Measurements from ENCODE around the gene CACNA2D4. TPM values are rescaled to one million over a fixed set of nuclear protein-coding genes. Genes with fewer than 3 reads are reported as not detected.
A peak's percentile ranks its signal among the peaks of the same experiment; 100 is the strongest.

Gene CACNA2D4
- total and polyA plus RNA-seq, 4 donors, result 0.95 to 1.8 (median 1.7) TPM

- H3K9me3 ChIP-seq (ENCODE audit: control insufficient read depth, insufficient read depth, low read length), result no peaks in the 10 kb centered on the region
- H3K4me1 ChIP-seq (ENCODE audit: control insufficient read depth, insufficient read depth, low read length), result peaks cover 7% of the 10 kb centered on the region
- H3K4me3 ChIP-seq (ENCODE audit: low read depth, low read length), result no peak overlapping the region
- H3K27ac ChIP-seq (ENCODE audit: low read depth, low read length), result no peak overlapping the region
- 89% methylated on average over 14 of the region's 16 CpGs for WGBS (ENCODE audit: insufficient coverage)
- no peak for DNase-seq (ENCODE audit: low read depth in 4 of 6, low spot score in 6 of 6)
- H3K36me3 ChIP-seq (ENCODE audit: control insufficient read depth, insufficient read depth, low read length), result no peaks in the 10 kb centered on the region
- peaks cover 5% of the 10 kb centered on the region for H3K27me3 ChIP-seq (ENCODE audit: control insufficient read depth, insufficient read depth, low read length)
Measured at GRCh38 chr12:1863823-1864222, 54.6 kb downstream of the CACNA2D4 start.

- no peak overlapping the region for H3K27ac ChIP-seq (ENCODE audit: low read depth, low read length)
- H3K9me3 ChIP-seq (ENCODE audit: control insufficient read depth, insufficient read depth, low read length), result no peaks in the 10 kb centered on the region
- no peaks in the 10 kb centered on the region for H3K36me3 ChIP-seq (ENCODE audit: control insufficient read depth, insufficient read depth, low read length)
- peaks cover 5% of the 10 kb centered on the region for H3K27me3 ChIP-seq (ENCODE audit: control insufficient read depth, insufficient read depth, low read length)
- H3K4me1 ChIP-seq (ENCODE audit: control insufficient read depth, insufficient read depth, low read length), result peaks cover 7% of the 10 kb centered on the region
- H3K4me3 ChIP-seq (ENCODE audit: low read depth, low read length), result no peak overlapping the region
- DNase-seq (ENCODE audit: low read depth in 4 of 6, low spot score in 6 of 6), result no peak
Measured at GRCh38 chr12:1862973-1863372, 55.5 kb downstream of the CACNA2D4 start.

GRCh38 chr12:1859643-1860042, 58.8 kb downstream of the CACNA2D4 start:
- H3K9me3 ChIP-seq (ENCODE audit: control insufficient read depth, insufficient read depth, low read length), result peaks cover 13% of the 10 kb centered on the region
- 78% methylated on average over 7 of the region's 7 CpGs for WGBS (ENCODE audit: insufficient coverage)
- DNase-seq (ENCODE audit: low read depth in 4 of 6, low spot score in 6 of 6), result no peak
- H3K4me1 ChIP-seq (ENCODE audit: control insufficient read depth, insufficient read depth, low read length), result peaks cover 3% of the 10 kb centered on the region
- peaks cover 4% of the 10 kb centered on the region for H3K27me3 ChIP-seq (ENCODE audit: control insufficient read depth, insufficient read depth, low read length)
- H3K27ac ChIP-seq (ENCODE audit: low read depth, low read length), result no peak overlapping the region
- H3K36me3 ChIP-seq (ENCODE audit: control insufficient read depth, insufficient read depth, low read length), result no peaks in the 10 kb centered on the region
- no peak overlapping the region for H3K4me3 ChIP-seq (ENCODE audit: low read depth, low read length)

DNA sequence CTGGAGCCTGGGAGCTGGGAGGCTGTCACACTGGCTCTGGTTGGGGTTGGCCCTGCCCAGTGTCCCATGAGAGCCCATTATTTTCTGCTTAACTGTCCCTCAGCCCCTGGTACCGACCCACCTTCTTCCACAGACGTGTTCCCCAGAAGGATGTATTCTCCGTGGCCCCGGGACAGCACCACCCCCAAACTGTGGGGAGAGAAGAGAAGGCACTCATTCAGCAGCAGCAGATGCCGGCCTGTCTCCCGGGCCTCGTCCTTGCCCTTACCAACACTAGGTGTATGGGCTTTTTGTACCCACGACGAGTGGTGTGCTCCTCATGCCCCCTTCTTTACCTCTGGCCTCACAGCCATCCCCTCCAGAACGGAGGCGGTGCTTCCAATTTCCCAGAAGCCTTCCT, 60.0 kb downstream of the CACNA2D4 start:
- Histone ChIP-seq H3K27ac (ENCODE audit: low read depth, low read length) (no peak overlapping the region), H3K36me3 (ENCODE audit: control insufficient read depth, insufficient read depth, low read length) (no peaks in the 10 kb centered on the region), H3K4me1 (ENCODE audit: control insufficient read depth, insufficient read depth, low read length) (no peaks in the 10 kb centered on the region), H3K27me3 (ENCODE audit: control insufficient read depth, insufficient read depth, low read length) (no peaks in the 10 kb centered on the region), H3K9me3 (ENCODE audit: control insufficient read depth, insufficient read depth, low read length) (peaks cover 13% of the 10 kb centered on the region), H3K4me3 (ENCODE audit: low read depth, low read length) (no peak overlapping the region)
- 94% methylated on average over 7 of the region's 11 CpGs for WGBS (ENCODE audit: insufficient coverage)
- no peak for DNase-seq (ENCODE audit: low read depth in 4 of 6, low spot score in 6 of 6)

DNA sequence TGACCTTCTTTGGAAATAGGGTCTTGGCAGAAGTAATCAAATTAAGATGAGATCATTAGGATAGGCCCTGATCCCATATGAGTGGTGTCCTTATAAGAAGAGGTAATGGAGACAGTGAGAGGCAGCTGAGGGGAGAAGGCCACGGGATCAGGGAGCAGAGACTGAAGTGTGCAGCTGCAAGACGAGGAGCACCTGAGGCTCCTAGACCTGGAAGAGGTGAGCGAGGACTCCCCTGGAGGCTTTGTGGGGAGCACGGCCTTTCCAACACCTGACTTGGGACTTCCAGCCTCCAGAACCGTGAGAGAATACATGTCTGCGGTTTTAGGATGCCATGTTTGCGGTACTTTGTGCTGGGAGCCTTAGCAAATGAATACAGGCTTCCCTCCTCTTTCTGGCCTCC, 60.6 kb downstream of the CACNA2D4 start:
- Histone ChIP-seq H3K9me3 (ENCODE audit: control insufficient read depth, insufficient read depth, low read length) (peaks cover 13% of the 10 kb centered on the region), H3K36me3 (ENCODE audit: control insufficient read depth, insufficient read depth, low read length) (no peaks in the 10 kb centered on the region)
- 91% methylated on average over 7 of the region's 7 CpGs for WGBS (ENCODE audit: insufficient coverage)

DNA sequence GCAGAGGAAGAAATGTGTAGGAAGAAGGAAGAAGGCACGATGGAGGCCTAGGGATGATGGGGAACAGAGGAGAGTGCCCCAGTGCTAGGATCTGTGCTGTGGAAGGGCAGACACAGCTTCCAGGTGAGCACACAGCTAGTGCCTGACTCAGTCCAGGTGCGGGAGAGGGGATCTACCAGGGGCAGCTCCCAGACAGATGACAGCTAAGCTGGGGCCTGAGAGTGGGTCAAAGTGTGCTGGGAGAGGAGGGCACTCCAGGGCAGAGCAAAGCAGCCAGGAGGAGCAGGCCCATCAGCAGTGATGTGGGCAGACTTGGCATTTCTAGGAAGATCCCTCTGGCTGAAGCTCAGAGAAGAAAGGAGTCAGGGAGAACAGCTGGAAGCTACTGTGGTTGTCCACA, 61.4 kb downstream of the CACNA2D4 start:
- Histone ChIP-seq H3K4me3 (ENCODE audit: low read depth, low read length) (no peak overlapping the region), H3K27me3 (ENCODE audit: control insufficient read depth, insufficient read depth, low read length) (no peaks in the 10 kb centered on the region), H3K27ac (ENCODE audit: low read depth, low read length) (no peak overlapping the region), H3K36me3 (ENCODE audit: control insufficient read depth, insufficient read depth, low read length) (no peaks in the 10 kb centered on the region), H3K4me1 (ENCODE audit: control insufficient read depth, insufficient read depth, low read length) (no peaks in the 10 kb centered on the region), H3K9me3 (ENCODE audit: control insufficient read depth, insufficient read depth, low read length) (peaks cover 13% of the 10 kb centered on the region)
- no peak for DNase-seq (ENCODE audit: low read depth in 4 of 6, low spot score in 6 of 6)
- WGBS (ENCODE audit: insufficient coverage), result 62% methylated on average over 2 of the region's 2 CpGs

More for the DNA sequence above, 60.6 kb downstream of the CACNA2D4 start:
- DNase-seq (ENCODE audit: low read depth in 4 of 6, low spot score in 6 of 6), result no peak
- Histone ChIP-seq H3K27ac (ENCODE audit: low read depth, low read length) (no peak overlapping the region), H3K4me3 (ENCODE audit: low read depth, low read length) (no peak overlapping the region), H3K27me3 (ENCODE audit: control insufficient read depth, insufficient read depth, low read length) (no peaks in the 10 kb centered on the region), H3K4me1 (ENCODE audit: control insufficient read depth, insufficient read depth, low read length) (no peaks in the 10 kb centered on the region)

GRCh38 chr12:1855241-1855640, 63.2 kb downstream of the CACNA2D4 start:
- H3K4me1 ChIP-seq (ENCODE audit: control insufficient read depth, insufficient read depth, low read length), result no peaks in the 10 kb centered on the region
- peaks cover 13% of the 10 kb centered on the region for H3K9me3 ChIP-seq (ENCODE audit: control insufficient read depth, insufficient read depth, low read length)
- H3K4me3 ChIP-seq (ENCODE audit: low read depth, low read length), result no peak overlapping the region
- WGBS (ENCODE audit: insufficient coverage), result 60% methylated on average over 3 of the region's 3 CpGs
- no peak overlapping the region for H3K27ac ChIP-seq (ENCODE audit: low read depth, low read length)
- DNase-seq (ENCODE audit: low read depth in 4 of 6, low spot score in 6 of 6), result no peak
- no peaks in the 10 kb centered on the region for H3K36me3 ChIP-seq (ENCODE audit: control insufficient read depth, insufficient read depth, low read length)
- no peaks in the 10 kb centered on the region for H3K27me3 ChIP-seq (ENCODE audit: control insufficient read depth, insufficient read depth, low read length)

DNA sequence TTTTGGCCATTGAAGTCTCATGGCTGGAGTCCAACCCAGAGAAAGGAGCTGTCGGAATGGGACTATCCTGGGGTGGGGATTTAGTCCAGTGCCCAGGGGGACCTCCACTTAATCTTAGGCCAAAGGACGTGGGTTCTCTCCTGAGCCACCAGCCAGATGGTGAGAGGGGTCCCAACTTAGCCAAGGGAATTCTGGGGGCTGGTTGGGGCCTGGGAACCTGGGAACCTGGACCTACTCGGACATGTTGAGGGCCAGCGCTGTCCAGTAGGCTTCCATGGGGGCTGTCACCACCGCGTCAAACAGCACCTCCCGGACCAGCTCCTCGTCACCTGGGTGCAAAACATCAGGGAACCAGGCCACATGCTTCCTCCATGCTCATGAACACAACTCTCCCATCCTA, 64.7 kb downstream of the CACNA2D4 start:
- H3K27me3 ChIP-seq (ENCODE audit: control insufficient read depth, insufficient read depth, low read length), result no peaks in the 10 kb centered on the region
- H3K9me3 ChIP-seq (ENCODE audit: control insufficient read depth, insufficient read depth, low read length), result peaks cover 13% of the 10 kb centered on the region
- H3K4me1 ChIP-seq (ENCODE audit: control insufficient read depth, insufficient read depth, low read length), result no peaks in the 10 kb centered on the region
- no peak overlapping the region for H3K4me3 ChIP-seq (ENCODE audit: low read depth, low read length)
- no peaks in the 10 kb centered on the region for H3K36me3 ChIP-seq (ENCODE audit: control insufficient read depth, insufficient read depth, low read length)
- DNase-seq (ENCODE audit: low read depth in 4 of 6, low spot score in 6 of 6), result no peak
- 96% methylated on average over 8 of the region's 8 CpGs for WGBS (ENCODE audit: insufficient coverage)
- no peak overlapping the region for H3K27ac ChIP-seq (ENCODE audit: low read depth, low read length)

DNA sequence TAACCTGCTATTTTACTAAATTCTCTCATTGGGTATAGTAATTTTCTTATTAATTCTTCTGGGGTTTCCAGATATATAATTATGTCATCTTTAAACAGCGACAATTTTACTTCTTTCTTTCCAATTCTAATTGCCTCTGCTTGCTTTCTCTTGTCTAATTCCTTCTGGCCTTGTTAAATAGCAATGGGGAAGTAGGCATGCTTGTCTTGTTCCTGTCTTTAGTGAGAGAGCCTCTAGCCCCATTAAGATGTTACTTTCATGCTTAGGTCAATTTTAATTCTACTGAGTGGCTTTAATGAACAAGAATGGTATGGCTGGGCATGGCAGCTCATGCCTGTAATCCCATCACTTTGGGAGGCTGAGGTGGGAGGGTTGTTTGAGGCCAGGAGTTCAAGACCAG, 66.4 kb downstream of the CACNA2D4 start:
- no peaks in the 10 kb centered on the region for H3K4me1 ChIP-seq (ENCODE audit: control insufficient read depth, insufficient read depth, low read length)
- no peaks in the 10 kb centered on the region for H3K36me3 ChIP-seq (ENCODE audit: control insufficient read depth, insufficient read depth, low read length)
- DNase-seq (ENCODE audit: low read depth in 4 of 6, low spot score in 6 of 6), result no peak
- no peaks in the 10 kb centered on the region for H3K27me3 ChIP-seq (ENCODE audit: control insufficient read depth, insufficient read depth, low read length)
- H3K9me3 ChIP-seq (ENCODE audit: control insufficient read depth, insufficient read depth, low read length), result peaks cover 13% of the 10 kb centered on the region
- no peak overlapping the region for H3K27ac ChIP-seq (ENCODE audit: low read depth, low read length)
- no peak overlapping the region for H3K4me3 ChIP-seq (ENCODE audit: low read depth, low read length)
- no CpG with 5 or more reads among the region's 1 CpG for WGBS (ENCODE audit: insufficient coverage)

DNA sequence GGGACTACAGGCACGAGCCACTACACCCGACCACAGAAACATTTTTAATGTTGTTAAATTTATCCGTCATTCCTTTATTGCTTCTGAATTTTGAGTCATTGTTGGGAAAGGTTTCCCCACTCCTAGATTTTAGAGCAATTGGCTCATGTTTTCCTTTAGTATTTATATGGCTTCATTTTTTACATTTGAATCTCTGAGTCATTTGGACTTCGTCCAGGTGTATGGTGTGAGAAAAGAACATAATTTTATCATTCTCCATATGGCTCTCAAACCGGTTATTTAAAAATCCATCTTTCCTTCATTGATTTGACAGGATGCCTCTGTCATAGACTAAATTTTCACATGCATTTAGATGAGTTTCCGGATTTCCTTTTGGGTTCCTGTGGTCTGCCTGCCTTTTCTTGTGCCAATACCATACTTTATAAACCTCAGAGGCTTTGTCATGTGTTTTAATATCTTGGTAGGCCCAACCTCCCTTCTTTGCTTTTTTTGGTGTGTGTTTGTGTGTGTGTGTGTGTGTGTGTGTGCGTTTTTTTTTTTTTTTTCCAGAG, 67.2 kb downstream of the CACNA2D4 start:
- no CpG with 5 or more reads among the region's 7 CpGs for WGBS (ENCODE audit: insufficient coverage)
- peaks cover 9% of the 10 kb centered on the region for H3K9me3 ChIP-seq (ENCODE audit: control insufficient read depth, insufficient read depth, low read length)

More for the DNA sequence above, 67.2 kb downstream of the CACNA2D4 start:
- Histone ChIP-seq H3K4me1 (ENCODE audit: control insufficient read depth, insufficient read depth, low read length) (no peaks in the 10 kb centered on the region), H3K4me3 (ENCODE audit: low read depth, low read length) (no peak overlapping the region), H3K27me3 (ENCODE audit: control insufficient read depth, insufficient read depth, low read length) (no peaks in the 10 kb centered on the region), H3K27ac (ENCODE audit: low read depth, low read length) (no peak overlapping the region), H3K36me3 (ENCODE audit: control insufficient read depth, insufficient read depth, low read length) (no peaks in the 10 kb centered on the region)
- peak in 2 of 6 donors; percentile 49 to 92 for DNase-seq (ENCODE audit: low read depth in 4 of 6, low spot score in 6 of 6)
